Measurements from ENCODE around the gene ST7.

DNA sequence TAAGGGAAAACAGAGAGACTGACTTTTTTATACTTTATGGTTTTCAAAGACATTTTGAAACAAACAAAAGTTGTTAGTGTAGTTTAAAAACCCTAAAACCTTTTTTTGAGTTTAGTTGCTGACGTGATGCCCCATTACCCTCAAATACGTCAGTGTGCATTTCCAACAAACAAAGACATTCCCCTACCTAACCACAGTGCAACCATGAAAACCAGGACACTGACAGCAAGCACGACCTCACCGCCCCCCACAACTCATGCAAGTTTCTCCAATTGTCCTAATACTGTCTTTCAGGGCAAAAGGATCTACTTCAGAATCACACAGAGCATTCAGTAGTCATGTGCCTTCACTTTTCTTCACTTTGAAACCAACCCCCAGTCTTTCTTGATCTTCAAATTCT, 294.5 kb downstream of the ST7 start:
- TF ChIP-seq, protein P1, sequence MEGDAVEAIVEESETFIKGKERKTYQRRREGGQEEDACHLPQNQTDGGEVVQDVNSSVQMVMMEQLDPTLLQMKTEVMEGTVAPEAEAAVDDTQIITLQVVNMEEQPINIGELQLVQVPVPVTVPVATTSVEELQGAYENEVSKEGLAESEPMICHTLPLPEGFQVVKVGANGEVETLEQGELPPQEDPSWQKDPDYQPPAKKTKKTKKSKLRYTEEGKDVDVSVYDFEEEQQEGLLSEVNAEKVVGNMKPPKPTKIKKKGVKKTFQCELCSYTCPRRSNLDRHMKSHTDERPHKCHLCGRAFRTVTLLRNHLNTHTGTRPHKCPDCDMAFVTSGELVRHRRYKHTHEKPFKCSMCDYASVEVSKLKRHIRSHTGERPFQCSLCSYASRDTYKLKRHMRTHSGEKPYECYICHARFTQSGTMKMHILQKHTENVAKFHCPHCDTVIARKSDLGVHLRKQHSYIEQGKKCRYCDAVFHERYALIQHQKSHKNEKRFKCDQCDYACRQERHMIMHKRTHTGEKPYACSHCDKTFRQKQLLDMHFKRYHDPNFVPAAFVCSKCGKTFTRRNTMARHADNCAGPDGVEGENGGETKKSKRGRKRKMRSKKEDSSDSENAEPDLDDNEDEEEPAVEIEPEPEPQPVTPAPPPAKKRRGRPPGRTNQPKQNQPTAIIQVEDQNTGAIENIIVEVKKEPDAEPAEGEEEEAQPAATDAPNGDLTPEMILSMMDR (IDR thresholded peaks at IDR 0.05; ENCODE audit: extremely low read depth in 1 of 2, insufficient read depth in 1 of 2, low read depth in 1 of 2, low read length in 2 of 2): no peak
- TF ChIP-seq POLR2A (IDR thresholded peaks at IDR 0.05; ENCODE audit: low read depth, low read length) (no peak), EZH2 (IDR thresholded peaks at IDR 0.05; ENCODE audit: borderline replicate concordance, low read depth, low read length, severe bottlenecking) (no peak)

Measured in endothelial cell of umbilical vein (primary cell).